HG03280 (cell line): ENCODE data around the gene TMEM150C.

Source experiments
- ATAC-seq: cut with Tn5 transposase; IDR thresholded peaks from one replicate; pipeline ENCODE4 v1.9.1; 2021; ENCODE audit warnings: mild to moderate bottlenecking, moderate library complexity; ENCODE audit not compliant: unreplicated experiment

Gene TMEM150C

GRCh38 chr4:82561786-82562563 is at the start of gene TMEM150C:
Gene TMEM150C, minus strand, starts transcription at chr4:82561988. Its CDS starts 57,331 bp downstream, at chr4:82504657.
- ATAC-seq, result no peak

DNA sequence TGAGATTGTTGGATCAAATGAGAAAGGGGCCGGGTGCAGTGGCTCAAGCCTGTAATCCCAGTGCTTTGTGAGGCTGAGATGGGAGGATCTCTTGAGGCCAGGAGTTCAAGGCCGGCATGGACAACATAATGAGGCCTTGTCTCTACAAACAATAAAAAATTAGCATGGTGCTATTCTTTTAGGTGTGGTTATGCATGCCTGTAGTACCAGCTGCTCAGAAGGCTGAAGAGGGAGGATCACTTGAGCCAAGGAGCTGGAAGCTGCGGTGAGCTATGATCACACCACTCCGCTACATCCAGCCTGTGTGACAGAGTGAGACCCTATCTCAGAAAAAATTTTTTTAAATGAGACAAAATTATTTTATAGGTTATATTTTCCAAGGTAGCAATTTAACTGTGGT is 49.7 kb upstream of the TMEM150C start:
- ATAC-seq, result no peak

DNA sequence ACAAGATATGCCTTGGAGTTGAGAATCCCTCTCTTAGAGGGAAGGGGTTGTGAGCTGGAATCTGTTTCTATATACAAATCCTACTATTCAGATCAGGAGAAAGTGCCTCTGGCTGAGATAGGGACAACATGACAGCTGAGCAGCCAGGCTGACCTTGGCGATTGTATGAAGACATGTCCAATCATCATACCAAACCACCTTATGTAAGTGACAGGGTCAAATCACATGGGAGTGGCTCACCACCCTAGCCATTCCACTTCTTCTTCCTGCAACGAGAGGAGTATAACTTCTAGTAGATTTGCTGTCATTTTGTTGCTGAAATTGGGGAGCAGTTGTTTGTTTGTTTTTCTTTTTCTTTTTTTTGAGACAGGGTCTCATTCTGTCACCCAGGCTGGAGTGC is 48.3 kb upstream of the TMEM150C start:
- ATAC-seq, result no peak

DNA sequence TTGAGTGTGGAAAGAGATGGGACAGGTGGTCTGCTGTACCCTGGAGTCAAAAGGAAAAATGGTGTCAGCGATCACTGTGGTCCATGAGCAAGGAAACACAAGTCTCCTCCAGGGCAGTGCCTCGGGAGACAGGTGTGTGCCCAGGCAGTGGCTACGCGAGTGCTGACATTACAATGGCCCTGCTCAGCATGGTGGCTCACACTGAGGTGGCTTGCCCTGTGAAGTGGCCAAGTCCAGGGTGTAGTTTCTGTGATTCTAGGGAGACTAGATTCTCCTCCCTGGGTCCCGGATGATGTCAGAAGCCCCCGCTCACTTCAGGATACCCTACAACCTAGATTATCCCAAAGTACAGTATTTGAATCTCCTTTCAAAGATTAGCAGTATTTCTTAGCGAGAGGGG is 44.8 kb upstream of the TMEM150C start:
- ATAC-seq, result no peak

- no peak for ATAC-seq
Observed at GRCh38 chr4:82604522-82604921, 42.7 kb upstream of the TMEM150C start.

DNA sequence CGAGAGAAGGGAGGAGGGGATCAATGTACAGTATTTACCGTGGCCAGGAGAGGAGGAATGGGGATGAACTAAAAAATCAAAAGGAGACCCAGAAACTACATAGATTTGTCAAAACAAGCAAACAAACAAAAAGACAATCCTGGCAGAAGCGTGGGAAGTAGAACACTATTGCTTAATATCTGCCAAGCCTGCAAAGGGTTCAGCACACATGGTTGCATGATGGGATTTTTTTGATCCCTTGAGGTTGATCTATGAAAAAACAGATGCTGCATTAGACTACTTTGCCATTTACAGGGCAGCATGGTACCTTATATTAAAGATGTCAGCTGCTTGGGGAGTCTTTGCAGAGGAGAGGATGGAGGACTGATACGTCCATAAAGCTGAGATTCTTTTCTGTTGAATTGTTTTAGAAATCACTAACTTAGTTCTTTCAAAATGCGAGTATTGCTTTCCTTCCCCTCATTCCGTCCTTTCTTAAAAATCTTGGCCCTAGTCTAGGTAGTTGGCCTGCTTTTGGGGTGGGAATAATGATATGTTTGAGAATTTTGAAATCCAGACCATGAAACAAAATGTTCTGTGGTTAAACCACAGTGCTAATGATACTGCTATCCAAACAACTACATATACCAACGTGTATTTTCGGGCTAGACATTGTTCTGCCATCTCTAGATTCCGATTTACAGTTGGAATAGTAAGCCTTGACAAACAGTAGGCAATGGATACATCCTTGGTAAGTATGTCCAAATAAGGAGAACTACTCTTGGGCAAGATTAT is 39.6 kb upstream of the TMEM150C start:
- ATAC-seq, result no peak

DNA sequence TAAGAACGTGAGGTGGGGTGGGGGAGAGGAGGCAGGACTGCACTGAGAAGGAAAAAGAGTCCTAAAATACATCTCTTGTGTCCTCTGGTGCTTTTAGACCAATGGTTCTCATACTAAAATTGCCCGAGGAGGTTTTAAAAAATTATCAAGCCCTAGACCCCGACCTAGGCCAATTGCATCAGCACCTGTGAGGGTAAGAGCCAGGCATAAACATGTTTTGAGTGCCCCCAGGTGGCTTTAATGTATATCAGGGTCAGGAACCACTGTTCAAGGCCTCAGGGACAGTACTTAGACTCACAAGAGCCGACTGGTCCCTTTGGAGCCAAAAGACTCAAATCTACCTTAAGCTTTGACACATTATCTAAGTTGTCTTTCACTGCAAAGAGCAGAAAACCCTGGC is 37.5 kb upstream of the TMEM150C start:
- ATAC-seq, result no peak

GRCh38 chr4:82594456-82594855 is 32.7 kb upstream of the TMEM150C start:
- ATAC-seq, result no peak

GRCh38 chr4:82593411-82593810 is 31.6 kb upstream of the TMEM150C start:
- no peak for ATAC-seq

DNA sequence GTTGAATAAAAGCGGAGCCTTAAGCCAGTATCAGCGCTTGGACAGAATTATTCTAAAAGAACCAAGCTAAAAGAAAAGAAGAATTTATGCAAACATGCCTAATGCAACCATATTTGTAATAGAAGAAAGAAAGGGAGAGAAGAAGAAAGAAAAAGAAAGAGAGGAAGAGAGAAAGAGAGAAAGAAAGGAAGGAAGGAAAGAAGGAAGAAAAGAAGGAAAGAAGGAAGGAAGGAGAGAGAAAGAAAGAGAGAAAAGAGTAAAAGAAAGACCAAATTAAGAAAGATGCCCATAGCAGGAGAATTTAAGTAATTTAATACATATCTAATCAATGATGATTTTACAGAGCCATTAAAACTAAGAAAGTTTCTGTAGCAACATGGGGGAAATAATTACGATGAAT is 30.9 kb upstream of the TMEM150C start:
- no peak for ATAC-seq

GRCh38 chr4:82591592-82591991 is 29.8 kb upstream of the TMEM150C start:
- no peak for ATAC-seq

DNA sequence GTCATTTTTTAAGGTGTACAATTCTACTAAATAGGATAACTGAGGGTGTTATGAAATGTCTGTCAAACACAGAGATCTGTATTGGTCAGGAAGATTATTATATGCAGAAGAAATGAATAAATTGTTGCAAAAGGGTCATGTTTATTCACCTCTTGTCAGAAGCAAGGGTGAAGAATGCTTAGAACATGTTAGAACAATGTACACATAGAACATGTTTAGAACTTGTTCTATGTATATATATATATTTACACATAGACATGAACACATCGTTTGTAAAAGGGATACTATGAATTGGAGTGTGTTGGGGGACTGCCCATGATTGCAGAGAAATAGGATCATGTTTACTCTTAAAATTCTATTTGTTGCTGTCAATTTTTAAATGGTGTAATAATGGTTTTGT is 28.0 kb upstream of the TMEM150C start:
- ATAC-seq, result no peak

- ATAC-seq, result no peak
Observed at GRCh38 chr4:82588771-82589270, 27.0 kb upstream of the TMEM150C start.

GRCh38 chr4:82587826-82588540 is 26.2 kb upstream of the TMEM150C start:
- no peak for ATAC-seq

DNA sequence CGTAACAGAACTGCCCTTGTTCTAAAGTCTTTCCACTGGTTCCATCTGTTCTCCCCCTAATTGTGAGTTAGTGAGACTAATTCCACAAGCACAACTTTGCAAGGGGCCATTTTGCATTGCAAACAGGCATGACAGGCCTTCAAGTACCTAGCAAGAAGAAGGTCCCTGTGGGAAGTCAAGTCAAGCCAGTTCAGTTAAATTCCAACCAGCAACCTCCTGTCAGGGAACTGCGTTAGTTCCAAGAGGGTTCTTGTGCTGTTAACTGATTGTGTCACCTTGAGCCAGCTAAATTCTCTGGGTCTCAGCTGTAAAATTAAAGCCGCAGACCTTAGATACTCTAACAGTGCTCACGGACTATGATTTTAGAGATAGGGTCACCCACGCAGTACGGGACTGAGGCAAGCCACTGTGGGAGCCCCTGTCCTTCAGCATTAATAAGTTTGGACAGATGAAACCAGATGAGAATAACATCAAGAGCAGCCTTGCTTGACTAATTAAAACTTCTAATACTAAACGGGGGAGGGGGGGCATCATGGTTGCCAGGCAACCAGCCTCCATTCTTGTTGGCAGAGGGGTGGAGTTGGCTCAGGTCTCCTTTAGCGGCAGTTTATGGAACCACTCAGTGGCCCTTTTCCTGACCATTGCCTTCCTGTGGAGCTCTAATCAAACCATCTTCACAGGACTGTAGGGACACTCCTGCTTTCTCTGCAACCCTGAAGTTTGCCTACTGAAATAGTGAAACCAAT is 24.1 kb upstream of the TMEM150C start:
- ATAC-seq, result no peak

DNA sequence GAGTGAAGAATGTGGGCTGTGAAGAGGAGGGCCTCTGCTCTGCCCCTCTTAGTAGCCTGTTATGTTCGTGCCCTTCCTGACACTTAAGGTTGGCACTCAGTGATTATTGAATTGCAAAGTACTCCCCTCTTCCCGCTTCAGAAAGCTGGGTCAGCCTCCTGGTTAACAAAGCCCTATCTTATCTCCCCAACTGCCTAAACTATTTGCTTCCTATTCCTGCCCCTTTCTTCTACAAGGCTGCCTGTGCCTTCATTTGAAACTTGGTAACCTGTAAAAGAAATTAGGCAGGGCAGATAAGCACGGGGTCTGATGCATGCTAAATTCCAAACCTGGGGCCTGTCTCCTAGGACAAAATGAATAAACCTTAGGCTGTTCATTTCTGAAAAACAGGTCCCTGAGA is 23.1 kb upstream of the TMEM150C start:
- ATAC-seq, result no peak

DNA sequence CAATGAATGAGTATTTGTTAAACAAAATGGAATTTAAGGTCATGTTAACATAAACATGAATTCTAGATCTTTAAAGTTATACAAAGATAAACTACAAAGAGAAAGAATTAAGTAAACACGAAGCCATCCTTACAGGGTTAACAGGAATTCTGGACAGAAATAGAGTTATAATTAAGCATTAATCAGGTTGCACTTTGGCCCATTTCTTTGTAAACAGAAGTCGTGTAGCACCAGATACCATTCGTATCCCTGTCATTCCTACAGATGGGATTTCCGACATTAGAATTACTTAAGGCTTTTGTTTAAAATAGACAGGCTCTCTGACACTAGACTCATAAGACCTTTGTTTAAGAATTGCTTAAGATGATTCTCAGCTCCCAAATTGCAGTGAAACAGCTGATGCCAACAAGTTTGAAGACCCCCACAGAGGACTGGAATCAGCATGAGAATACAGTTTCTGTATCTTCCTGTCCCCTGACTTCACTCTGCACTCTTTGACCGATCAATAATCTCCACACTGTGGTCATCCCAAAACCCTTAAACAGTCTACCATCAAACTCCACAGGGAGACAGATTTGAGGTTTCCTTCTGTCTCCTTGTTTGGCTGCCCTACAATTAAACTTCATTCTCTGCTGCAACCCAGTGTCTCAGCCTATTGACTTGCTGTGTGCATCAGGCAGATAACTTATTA is 22.3 kb upstream of the TMEM150C start:
- no peak for ATAC-seq

GRCh38 chr4:82579932-82580331 is 18.1 kb upstream of the TMEM150C start:
- no peak for ATAC-seq

GRCh38 chr4:82578935-82579334 is 17.1 kb upstream of the TMEM150C start:
- no peak for ATAC-seq

GRCh38 chr4:82577451-82577850 is 15.7 kb upstream of the TMEM150C start:
- no peak for ATAC-seq
